Ecto neural progenitor cell (in vitro differentiated cells): ENCODE measurements around the gene PHLPP2.

ENCODE experiments used
- DNase-seq: peaks from one replicate; pipeline ENCODE4 v3.0.0-alpha.2; 2018; ENCODE audit warnings: low spot score

Gene PHLPP2, protein sequence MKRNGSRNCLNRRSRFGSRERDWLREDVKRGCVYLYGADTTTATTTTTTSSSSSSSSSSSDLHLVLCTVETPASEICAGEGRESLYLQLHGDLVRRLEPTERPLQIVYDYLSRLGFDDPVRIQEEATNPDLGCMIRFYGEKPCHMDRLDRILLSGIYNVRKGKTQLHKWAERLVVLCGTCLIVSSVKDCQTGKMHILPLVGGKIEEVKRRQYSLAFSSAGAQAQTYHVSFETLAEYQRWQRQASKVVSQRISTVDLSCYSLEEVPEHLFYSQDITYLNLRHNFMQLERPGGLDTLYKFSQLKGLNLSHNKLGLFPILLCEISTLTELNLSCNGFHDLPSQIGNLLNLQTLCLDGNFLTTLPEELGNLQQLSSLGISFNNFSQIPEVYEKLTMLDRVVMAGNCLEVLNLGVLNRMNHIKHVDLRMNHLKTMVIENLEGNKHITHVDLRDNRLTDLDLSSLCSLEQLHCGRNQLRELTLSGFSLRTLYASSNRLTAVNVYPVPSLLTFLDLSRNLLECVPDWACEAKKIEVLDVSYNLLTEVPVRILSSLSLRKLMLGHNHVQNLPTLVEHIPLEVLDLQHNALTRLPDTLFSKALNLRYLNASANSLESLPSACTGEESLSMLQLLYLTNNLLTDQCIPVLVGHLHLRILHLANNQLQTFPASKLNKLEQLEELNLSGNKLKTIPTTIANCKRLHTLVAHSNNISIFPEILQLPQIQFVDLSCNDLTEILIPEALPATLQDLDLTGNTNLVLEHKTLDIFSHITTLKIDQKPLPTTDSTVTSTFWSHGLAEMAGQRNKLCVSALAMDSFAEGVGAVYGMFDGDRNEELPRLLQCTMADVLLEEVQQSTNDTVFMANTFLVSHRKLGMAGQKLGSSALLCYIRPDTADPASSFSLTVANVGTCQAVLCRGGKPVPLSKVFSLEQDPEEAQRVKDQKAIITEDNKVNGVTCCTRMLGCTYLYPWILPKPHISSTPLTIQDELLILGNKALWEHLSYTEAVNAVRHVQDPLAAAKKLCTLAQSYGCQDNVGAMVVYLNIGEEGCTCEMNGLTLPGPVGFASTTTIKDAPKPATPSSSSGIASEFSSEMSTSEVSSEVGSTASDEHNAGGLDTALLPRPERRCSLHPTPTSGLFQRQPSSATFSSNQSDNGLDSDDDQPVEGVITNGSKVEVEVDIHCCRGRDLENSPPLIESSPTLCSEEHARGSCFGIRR (N-terminal part only)

DNA sequence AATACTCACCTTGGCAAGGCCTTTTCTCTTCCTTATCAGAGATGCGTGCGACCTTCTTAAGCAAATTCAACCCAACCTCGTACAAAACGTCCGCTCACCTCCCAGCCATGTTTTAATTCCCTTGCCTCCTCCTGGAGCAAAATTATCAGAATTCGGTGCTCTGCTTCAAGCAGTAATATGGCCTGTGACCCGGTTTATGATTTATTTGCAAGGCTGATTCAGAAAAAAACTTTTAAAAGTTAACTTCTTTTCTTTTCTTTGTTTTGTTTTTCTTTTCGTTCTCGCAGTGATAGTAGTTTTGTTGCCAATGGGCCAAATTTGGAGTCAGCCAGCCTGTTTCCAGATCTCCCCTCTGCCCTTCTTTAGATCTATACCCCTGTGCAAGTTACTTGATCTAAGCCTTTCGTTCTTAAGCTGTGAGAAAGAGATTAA is at the start of gene PHLPP2:
Gene PHLPP2, minus strand, starts transcription at position 382 of the 432 bp plus-strand sequence. CDS start 9,906 bp downstream, outside the sequence.
- DNase-seq: no peak

DNA sequence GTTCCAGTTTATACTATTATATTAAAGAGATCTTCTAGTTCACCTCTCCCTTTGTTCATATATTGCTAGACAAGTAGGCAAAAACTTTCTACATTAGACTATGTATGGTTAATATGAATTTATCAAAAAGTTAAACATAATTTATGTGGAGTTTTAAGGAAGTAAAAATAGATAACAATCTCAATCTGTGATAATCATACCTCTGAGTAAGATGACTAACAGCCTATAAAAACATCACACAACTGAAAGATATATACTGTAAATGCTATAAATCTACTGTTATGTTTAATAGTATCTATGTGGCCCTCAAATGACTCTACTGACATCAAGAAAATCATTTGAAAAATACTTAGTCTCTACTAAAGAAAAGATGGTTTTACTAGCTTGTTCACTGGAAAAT is 47.1 kb upstream of the PHLPP2 start:
- no peak for DNase-seq

DNA sequence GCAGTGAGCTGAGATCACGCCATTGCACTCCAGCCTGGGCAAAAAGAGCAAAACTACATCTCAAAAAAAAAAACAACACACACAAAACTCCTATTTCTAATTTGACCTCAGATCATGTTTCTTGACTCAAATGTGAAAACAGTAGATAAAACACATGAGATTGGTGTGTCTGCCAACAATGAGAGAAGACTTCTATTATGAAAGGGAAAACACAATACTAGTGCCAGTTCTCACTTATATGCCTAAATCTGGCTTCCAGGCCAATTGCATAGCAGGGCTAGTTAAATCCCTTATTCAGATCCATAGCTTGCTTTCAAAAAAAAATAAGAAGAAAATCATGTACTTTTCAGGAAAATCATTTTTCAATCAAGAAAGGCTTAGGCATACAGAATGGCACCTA is 44.7 kb upstream of the PHLPP2 start:
- no peak for DNase-seq

DNA sequence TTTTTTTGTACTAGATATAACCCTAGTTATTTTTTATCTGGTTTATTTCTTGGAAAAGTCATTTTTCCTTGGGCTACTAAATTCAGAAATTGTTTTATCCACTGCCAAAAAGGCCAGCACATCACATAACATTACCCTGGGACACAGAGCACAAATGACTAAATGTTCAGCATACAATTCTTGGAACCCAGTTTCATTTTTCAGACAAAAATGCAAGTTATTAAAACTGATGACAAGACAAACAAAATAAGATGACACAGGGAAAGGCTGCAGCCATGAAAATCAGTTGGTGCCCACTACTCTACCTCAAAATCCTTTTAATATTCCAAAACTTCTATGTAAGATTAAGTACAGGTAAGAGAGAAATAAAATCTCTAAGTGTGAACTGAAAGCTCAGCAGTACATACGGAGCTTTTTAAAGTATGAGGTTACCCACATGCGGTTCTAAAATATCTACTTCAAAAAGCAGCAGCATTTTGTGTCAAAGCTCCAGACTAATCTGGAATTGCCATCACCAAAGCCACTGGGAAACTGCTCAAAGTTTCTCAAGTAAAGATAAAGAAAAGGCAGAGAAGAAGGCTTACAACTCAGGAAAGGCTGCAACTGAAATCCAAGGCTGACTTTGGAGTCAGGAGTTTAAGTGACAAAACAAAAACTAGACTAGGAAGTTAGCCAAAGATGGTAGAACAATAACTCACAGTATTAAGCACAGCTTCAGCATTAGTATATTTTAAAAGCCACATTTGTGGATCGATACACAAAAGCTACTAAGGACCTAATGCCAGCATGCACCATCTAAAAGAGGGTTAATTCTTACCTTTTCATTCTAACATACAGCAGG is 42.8 kb upstream of the PHLPP2 start:
- DNase-seq: no peak

DNA sequence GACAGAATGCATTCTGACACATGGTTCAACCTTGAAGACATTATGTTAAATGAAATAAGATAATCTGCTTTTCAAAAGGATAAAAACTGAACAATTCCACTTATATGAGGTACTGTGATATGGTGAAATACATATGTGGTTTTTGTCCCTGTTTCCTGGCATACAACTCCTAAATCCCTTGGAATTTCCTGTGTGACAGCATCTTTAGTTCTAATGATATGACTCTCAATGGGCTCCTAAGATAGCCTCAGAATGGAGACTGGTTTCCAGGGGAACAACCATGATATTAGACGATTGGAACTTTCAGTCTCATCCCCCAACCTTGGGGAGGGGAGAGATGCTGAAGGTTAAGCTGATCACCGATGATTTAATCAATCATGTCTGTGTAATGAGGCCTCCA is 37.7 kb upstream of the PHLPP2 start:
- no peak for DNase-seq

DNA sequence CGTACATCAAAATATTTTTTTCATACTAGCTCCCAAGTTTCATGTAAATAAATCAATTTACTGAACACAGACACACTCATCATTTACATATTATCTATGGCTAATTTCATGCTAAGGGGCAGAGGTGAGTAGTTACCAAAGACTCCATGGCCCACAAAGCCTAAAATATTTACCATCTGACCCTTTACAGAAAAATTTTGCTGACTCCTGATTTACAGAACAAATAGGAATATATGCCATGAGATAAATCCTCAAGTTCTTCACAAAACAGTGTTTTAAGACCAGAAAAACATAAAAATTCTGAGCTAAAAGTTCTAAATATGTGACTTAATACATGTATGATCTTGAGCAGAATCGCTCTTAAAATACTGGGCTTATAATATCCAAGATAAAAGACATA is 36.6 kb upstream of the PHLPP2 start:
- DNase-seq: no peak

DNA sequence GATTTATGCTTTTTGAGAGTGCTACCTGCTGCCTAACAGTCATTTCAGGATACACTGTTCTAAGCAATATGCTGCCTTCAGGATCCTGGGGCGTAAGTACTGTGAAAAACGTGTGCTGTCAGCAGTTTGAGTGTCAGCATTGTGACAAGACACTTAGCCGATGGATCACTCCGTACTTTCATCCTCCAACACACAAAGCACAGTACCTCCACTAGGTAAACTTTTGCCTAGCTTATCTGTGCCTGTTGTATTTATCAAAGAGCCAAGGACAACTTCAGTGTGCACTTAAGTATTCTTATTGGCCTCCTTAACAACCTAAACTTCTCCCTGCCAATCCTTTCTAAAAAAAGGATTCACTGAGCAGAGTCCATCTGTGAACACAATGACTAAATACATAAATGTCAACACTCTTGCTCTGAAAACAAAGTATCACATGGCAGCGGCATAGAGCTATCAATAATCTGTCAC is 33.8 kb upstream of the PHLPP2 start:
- DNase-seq: no peak

DNA sequence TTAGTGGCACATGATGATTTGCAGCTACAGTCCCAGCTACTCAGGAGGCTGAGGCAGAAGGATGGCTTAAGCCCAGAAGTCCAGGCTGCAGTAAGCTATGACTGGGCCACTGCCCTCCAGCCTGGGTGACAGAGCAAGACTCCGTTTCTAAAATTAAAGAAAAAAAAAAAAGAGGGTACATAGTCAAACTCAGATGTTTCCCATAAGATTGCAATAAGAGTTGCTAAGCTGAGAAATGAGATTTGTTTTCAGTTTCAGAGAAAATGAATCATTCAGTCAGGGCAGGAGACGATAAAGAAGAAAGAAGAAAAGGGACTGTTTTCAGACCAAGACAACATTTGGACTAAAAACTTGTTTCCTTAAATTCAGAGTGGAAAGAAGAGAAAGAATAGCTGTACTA is 30.2 kb upstream of the PHLPP2 start:
- DNase-seq: no peak

DNA sequence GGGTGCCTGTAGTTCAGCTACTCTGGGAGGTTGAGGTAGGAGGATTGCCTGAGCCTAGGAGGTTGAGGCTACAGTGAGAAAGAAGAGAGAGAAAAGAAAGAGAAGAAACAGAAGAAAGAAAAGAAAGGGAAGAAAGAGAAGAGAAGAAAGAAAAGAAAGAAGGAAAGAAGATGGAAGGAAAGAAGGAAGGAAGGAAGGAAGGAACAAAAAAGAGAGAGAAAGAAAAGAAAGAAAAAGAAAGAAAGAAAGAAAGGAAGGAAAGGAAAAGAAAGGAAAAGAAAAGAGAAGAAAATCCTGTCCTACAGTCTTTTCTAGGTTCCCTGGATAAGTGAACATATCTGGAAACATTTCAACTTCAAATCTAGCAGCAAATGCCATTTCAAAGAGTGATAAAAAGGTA is 29.6 kb upstream of the PHLPP2 start:
- DNase-seq: no peak

DNA sequence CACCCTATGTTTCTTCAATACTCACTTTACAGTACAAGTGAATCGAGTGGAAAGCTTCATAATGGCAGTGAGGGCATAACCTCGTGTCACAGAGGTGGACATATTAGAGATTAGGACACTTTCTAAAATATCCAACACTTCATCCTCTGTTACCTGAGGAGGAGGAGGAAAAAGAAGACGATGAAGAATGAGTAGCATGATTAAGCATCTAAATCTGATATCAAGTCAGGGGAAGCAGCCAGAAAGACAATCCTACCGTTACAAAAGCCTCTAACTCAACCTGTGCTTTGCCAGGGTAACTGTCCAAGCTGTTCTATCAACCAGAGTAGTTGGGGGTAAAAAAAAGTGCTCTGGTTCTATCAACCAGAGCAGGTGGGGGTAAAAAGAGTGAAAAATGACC is 23.7 kb upstream of the PHLPP2 start:
- DNase-seq: no peak

DNA sequence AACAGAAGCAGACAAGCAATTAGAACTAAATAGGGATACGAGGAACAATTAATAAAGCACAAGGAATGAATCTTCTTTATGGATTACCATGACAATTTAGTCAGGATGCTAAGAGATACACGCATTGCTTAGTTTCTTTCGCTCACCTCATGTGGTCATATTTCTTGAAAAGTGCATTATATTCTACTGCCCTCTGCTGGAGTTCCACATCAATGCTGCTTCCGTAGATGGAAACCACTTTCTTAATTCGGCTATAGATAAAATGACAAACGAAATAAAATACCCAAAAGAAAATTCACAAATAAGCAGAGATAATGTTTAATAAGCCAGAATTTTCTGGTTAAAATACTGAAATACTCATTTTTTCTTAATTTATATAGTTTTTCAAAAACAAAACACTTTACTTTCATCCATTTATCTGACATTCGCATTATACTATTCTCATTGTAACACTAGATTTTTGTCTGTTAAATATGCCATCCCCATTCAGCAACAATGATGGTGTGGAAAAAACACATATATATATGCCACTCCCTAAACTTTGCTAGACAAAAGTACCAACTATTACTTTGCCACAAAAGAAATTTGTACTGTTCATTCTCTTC is 22.0 kb upstream of the PHLPP2 start:
- no peak for DNase-seq

DNA sequence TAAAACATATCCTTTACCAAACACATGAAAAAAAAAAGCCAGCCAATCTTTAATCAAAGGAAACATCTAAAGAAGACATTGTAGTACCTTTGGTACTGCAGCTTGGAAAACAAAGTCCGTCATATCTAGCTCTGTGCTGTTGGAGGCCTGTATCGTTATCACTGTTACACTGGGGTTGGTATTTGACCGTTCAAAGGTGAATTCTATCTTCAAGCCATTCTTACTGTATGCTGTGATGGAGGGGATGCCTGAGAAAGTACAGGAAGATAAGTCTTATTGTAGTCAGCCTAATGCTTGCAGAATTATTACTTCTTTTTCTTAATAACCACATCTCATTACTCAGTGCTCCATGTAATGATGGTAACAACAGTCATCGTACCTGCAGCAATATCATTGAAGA is 14.4 kb upstream of the PHLPP2 start:
- DNase-seq: no peak

DNA sequence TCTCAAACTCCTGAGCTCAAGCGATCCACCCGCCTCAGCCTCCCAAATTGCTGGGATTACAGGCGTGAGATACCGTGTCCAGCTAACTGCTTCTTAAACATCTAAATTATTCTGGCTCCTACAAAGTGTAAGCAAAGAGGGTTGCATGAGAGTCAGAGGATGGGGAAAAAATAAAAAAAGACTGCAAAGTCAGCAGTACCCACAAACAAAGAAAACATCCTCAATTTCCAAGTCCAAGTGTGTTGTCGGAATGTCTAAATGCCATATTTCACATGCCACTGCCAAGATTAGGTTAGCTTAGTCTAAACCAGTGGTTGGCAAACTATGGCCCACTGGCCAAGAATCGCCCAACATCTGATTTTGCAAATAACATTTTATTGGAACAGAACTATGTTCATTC is 13.0 kb upstream of the PHLPP2 start:
- DNase-seq: no peak

DNA sequence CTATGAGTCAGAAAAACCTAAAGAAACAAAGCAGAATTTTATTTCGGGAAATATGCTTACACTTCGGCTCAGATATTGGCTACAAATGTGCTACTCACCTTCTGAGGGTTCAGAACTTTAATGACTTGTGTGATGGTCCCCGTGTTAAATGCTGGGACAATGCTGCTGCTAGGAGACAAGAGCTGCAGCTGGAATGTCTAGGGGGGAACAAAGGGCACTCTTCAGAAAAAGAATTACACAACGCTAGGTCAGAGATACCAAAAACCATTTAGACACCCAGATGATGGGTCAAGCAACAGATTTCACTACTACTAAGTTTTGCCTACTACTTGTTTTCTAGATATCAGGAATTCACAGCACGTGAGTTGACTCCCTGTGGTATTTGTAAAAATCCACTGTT is 10.0 kb upstream of the PHLPP2 start:
- no peak for DNase-seq

DNA sequence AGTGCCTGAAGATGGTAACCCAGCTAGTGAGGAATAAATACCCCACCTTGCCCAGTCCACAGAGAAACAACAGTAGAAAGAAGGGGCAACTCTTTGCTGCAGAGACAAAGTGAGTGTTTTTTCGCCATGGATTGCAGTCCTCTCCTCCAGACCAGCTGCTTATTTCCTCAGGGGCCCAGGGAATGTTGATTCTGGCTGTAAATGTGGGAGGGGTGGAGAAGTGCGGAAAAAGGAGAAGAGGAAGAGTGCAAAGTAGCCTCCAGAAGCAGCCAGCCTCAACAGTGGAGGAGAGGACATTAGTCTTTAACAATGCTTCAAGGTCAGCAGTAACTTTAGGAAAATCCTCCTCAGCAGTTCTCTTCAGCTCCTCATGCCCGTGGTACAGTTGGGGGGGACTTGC is 8.1 kb upstream of the PHLPP2 start:
- no peak for DNase-seq

DNA sequence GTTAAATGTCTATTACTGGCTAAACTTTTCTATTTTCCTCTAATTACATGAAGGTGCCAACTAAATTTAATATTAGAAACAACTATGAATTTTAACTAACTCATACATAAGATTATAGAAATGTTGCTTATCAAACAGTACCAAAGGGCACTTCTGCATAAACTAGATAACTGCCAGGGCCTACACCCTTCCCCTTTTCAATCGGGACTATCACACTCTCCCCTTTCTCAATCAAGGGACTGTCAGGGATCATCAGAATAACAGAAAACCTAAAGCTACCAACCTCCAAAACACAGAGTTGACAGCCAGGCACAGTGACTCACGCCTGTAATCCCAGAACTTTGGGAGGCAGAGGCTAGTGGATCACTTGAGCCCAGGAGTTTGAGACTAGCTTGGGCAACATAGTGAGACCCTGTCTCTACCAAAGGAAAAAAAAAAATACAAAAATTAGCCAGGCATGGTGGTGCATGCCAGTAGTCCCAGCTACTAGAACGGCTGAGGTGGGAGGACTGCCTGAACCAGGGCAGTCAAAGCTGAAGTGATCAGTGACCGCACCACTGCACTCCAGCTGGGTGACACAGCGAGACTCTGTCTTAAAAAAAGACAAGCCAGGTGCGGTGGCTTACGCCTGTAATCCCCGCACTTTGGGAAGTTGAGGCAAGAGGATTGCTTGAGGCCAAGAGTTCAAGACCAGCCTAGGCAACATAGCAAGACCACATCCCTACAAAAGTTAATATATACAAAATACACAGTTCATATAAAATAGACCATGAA is 3.2 kb upstream of the PHLPP2 start:
- DNase-seq: no peak

DNA sequence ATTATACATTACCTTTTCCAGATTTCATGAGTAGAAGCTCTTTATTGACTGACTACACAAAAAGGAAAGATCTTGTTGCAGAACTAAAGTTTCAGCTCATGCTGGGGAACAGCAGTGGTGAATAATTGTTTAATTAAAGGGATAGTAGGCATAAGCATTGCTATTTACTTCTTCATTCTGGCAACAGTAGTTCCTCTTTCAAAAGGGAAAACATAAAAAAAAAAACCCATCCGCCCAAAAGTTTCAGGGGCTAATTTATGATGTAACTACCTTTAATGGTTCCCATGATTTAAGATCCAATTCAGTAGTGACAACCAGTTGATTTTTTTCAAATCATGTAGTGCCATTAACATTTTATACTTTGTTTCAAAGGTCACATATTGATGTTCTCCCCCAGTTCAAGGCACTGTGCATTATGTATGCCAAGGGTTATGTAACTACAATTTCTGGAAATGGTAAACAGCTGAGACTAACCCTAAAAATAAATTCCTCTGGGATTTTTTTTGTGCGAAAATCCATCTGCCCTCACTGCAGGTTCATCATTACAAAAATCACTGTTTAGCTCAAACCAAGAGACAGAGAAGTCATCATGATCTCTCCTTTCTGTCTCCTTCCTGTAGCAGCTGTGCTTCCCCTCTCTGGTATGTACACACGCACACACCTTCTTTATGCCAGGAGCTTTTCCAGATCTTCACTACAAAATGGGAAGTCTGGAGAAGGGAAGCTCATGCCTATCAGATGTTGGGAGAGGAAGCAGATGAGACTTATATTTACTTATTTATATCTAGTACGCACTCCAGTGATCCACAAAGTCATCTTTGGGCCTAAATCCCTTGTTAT is 2.2 kb upstream of the PHLPP2 start:
- no peak for DNase-seq

DNA sequence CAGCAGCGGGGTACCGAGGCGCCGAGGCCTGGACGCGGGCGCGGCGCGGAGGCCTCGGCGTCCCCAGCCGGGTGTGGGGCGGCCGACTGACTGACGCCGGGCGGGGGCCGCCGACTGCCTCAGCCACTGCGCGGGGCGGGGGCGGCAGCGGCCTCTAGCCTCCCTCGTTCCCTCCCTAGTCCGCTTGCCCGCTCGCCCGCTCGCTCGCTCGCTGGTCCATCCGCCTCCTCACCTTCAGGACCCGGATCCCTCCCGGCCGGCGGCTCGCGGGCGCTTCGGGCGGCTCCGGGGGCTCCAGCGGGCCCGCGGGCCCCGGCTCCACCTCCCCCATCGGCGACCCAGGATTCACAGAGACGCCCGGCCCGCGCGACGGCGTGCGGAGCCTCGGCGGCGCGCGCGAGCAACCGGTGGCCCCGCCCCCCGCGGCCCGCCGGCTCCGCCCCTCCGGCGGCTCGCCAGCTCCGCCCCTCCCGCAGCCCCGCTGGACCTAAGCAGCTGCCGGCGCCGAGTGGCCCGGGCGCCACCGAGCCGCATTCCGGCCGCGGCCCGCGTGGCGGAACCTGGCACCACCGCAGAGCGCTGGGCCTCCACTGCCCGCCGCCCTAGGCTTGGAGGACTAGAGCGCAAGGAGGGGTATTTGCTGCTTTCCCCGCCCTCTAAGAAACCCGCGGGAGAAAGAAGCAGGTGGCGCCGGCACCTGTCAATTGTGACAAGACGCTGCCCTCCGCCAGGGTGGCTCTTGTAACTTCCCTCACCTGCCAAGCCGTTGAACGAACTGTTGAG is 773 bp downstream of the PHLPP2 start:
- peak; percentile 89 for DNase-seq
